GM23248 (cell line): Measurements from ENCODE around the gene PAK6. TPM values are rescaled to one million over a fixed set of nuclear protein-coding genes. Genes with fewer than 3 reads are reported as not detected.

Source experiments
- DNase-seq: peaks from one replicate; pipeline ENCODE4 v3.0.0-alpha.2; 2015
- H2AFZ ChIP-seq: fragments of 200-600 bp; sonication (generic); 2 replicates; pipeline ENCODE4 v1.6.1; 2016; ENCODE audit warnings: antibody characterized with exemption
- H3F3A ChIP-seq: fragments of 200-600 bp; sonication (generic); 2 replicates; pipeline ENCODE4 v1.6.1; 2016; ENCODE audit warnings: mild to moderate bottlenecking, antibody characterized with exemption, mixed run types; ENCODE audit not compliant: insufficient read depth
- H3K27ac ChIP-seq: fragments of 200-600 bp; sonication (generic); 2 replicates; pipeline ENCODE4 v1.5.1; 2016; ENCODE audit warnings: mild to moderate bottlenecking
- H3K27me3 ChIP-seq: fragments of 200-600 bp; sonication (generic); replicated peaks from 2 replicates; pipeline ENCODE4 v1.6.1; 2016; ENCODE audit warnings: mild to moderate bottlenecking; ENCODE audit not compliant: insufficient read depth
- H3K36me3 ChIP-seq: fragments of 200-600 bp; sonication (generic); 2 replicates; pipeline ENCODE4 v1.6.1; 2016; ENCODE audit warnings: low read depth, mild to moderate bottlenecking
- H3K4me1 ChIP-seq: fragments of 200-600 bp; sonication (generic); 2 replicates; pipeline ENCODE4 v1.6.1; 2016; ENCODE audit warnings: mild to moderate bottlenecking; ENCODE audit not compliant: insufficient read depth
- H3K4me2 ChIP-seq: fragments of 200-600 bp; sonication (generic); one replicate; pipeline ENCODE4 v1.6.1; 2016; ENCODE audit warnings: mild to moderate bottlenecking; ENCODE audit not compliant: unreplicated experiment
- H3K4me3 ChIP-seq: fragments of 200-600 bp; sonication (generic); 2 replicates; pipeline ENCODE4 v1.5.1; 2016; ENCODE audit warnings: mild to moderate bottlenecking
- H3K79me2 ChIP-seq: fragments of 200-600 bp; sonication (generic); 2 replicates; pipeline ENCODE4 v1.6.1; 2016; ENCODE audit warnings: mild to moderate bottlenecking; ENCODE audit not compliant: insufficient read depth
- H3K9ac ChIP-seq: fragments of 200-600 bp; sonication (generic); 2 replicates; pipeline ENCODE4 v1.6.1; 2016; ENCODE audit warnings: mild to moderate bottlenecking
- H3K9me2 ChIP-seq: fragments of 200-600 bp; sonication (generic); 2 replicates; pipeline ENCODE4 v1.6.1; 2016; ENCODE audit warnings: mixed run types, mild to moderate bottlenecking, moderate library complexity; ENCODE audit not compliant: insufficient read depth
- H3K9me3 ChIP-seq: fragments of 200-600 bp; sonication (generic); one replicate; pipeline ENCODE4 v1.6.1; 2017; ENCODE audit warnings: low read depth
- H4K20me1 ChIP-seq: fragments of 200-600 bp; sonication (generic); 2 replicates; pipeline ENCODE4 v1.6.0; 2016; ENCODE audit not compliant: insufficient read depth
- EZH2 ChIP-seq: fragments of 200-600 bp; sonication (generic); IDR thresholded peaks from 2 replicates; pipeline ENCODE4 v1.6.1; 2018; ENCODE audit warnings: antibody characterized with exemption, mild to moderate bottlenecking; ENCODE audit not compliant: insufficient read depth, poor library complexity, severe bottlenecking
- EZH2phosphoT487 ChIP-seq: fragments of 200-600 bp; sonication (generic); IDR thresholded peaks from 2 replicates; pipeline ENCODE4 v1.6.1; 2018; ENCODE audit warnings: antibody characterized with exemption, moderate library complexity, mild to moderate bottlenecking, low read depth; ENCODE audit not compliant: insufficient read depth
- WGBS, 2 experiments: methylation state at CpG; one replicate each; pipeline ENCODE4 v1.1.6; 2015 to 2017; ENCODE audit warnings: low lambda C conversion rate in 2 of 2, low coverage in 1 of 2; ENCODE audit errors: missing lambda C conversion rate in 2 of 2; 5-methylcytosine and 5-hydroxymethylcytosine counted together
- in situ Hi-C: fragments of 300-500 bp; cut with MboI; formaldehyde crosslinking; loops from 2 replicates; pipeline ENCODE4 v1.15.0; 2020
- polyA plus RNA-seq: library from polyadenylated mRNA; unstranded; fragments of >200 nt; fragmentation: Nextera tagmentation; extraction: Ambion mirVana; gene quantifications from 2 replicates; pipeline ENCODE4 v1.2.1, GENCODE V29; 2016
- total RNA-seq: library from RNA; depleted of rRNA; stranded (reverse); fragments of >200 nt; shearing (Covaris generic); gene quantifications from 2 replicates; pipeline ENCODE4 v1.2.3, GENCODE V29; 2014

Gene PAK6
- total and polyA plus RNA-seq, 2 experiments from 2014 or later: not detected

- Histone ChIP-seq H3K9ac (no peak overlapping the region), H3K27ac (no peak overlapping the region), H2AFZ (no peak overlapping the region), H3K79me2 (no peaks in the 10 kb centered on the region), H3K4me1 (no peaks in the 10 kb centered on the region), H3K36me3 (no peaks in the 10 kb centered on the region), H3K27me3 (peaks cover 33% of the 10 kb centered on the region), H3K9me3 (no peaks in the 10 kb centered on the region), H3K4me2 (no peak overlapping the region), H4K20me1 (no peaks in the 10 kb centered on the region), H3K9me2 (no peaks in the 10 kb centered on the region), H3K4me3 (no peak overlapping the region), H3F3A (no peaks in the 10 kb centered on the region)
- peak; percentile 19 for DNase-seq
- TF ChIP-seq EZH2 (no peak), EZH2phosphoT487 (no peak)
- WGBS, 2 experiments: 88 to 90% methylated on average over 15 to 17 of the region's 17 CpGs
- in situ Hi-C loops: no loop called here
Observed at GRCh38 chr15:40256638-40257235, 17.9 kb downstream of the PAK6 start.

- in situ Hi-C loops: no loop called here
- Histone ChIP-seq H3K27ac (no peak overlapping the region), H3K36me3 (no peaks in the 10 kb centered on the region), H4K20me1 (no peaks in the 10 kb centered on the region), H3K4me1 (no peaks in the 10 kb centered on the region), H3K4me2 (no peak overlapping the region), H3K27me3 (peaks cover 23% of the 10 kb centered on the region), H2AFZ (no peak overlapping the region), H3K4me3 (no peak overlapping the region), H3K9me2 (no peaks in the 10 kb centered on the region), H3F3A (0 out of 2 replicates have a peak, but pooled peaks cover 6% of the 10 kb centered on the region), H3K79me2 (no peaks in the 10 kb centered on the region), H3K9ac (no peak overlapping the region), H3K9me3 (no peaks in the 10 kb centered on the region)
- no peak for DNase-seq
- no peak for TF ChIP-seq EZH2
- TF ChIP-seq EZH2phosphoT487: no peak
- WGBS, 2 experiments: 80 to 81% methylated on average over 9 of the region's 9 CpGs
Observed at GRCh38 chr15:40257656-40258450, 19.0 kb downstream of the PAK6 start.

GRCh38 chr15:40258544-40258943 is 19.7 kb downstream of the PAK6 start:
- Histone ChIP-seq H3K9ac (no peak overlapping the region), H3K4me2 (no peak overlapping the region), H3K4me1 (peaks cover 3% of the 10 kb centered on the region), H3K79me2 (no peaks in the 10 kb centered on the region), H3K4me3 (no peak overlapping the region), H3K27me3 (peaks cover 16% of the 10 kb centered on the region), H2AFZ (no peak overlapping the region), H3K9me2 (no peaks in the 10 kb centered on the region), H3K9me3 (no peaks in the 10 kb centered on the region), H3F3A (0 out of 2 replicates have a peak, but pooled peaks cover 7% of the 10 kb centered on the region), H3K27ac (no peak overlapping the region), H3K36me3 (no peaks in the 10 kb centered on the region), H4K20me1 (no peaks in the 10 kb centered on the region)
- in situ Hi-C loops: no loop called here
- DNase-seq: no peak
- WGBS, 2 experiments: 62 to 65% methylated on average over 8 of the region's 8 CpGs
- no peak for TF ChIP-seq EZH2phosphoT487

GRCh38 chr15:40259021-40259420 is 20.2 kb downstream of the PAK6 start:
- H3K79me2 ChIP-seq: no peaks in the 10 kb centered on the region
- H3F3A ChIP-seq: 0 out of 2 replicates have a peak, but pooled peaks cover 7% of the 10 kb centered on the region
- H3K9me2 ChIP-seq: no peaks in the 10 kb centered on the region
- H3K9me3 ChIP-seq: no peaks in the 10 kb centered on the region
- WGBS, 2 experiments: 57 to 73% methylated on average over 7 of the region's 7 CpGs
- H3K4me2 ChIP-seq: no peak overlapping the region
- in situ Hi-C loops: no loop called here
- no peak for TF ChIP-seq EZH2
- no peak for TF ChIP-seq EZH2phosphoT487
- no peaks in the 10 kb centered on the region for H4K20me1 ChIP-seq
- no peak overlapping the region for H3K27ac ChIP-seq
- H3K27me3 ChIP-seq: peaks cover 11% of the 10 kb centered on the region; the same call in 1 of the 2 replicates
- H3K9ac ChIP-seq: no peak overlapping the region
- H3K4me1 ChIP-seq: peaks cover 3% of the 10 kb centered on the region
- no peaks in the 10 kb centered on the region for H3K36me3 ChIP-seq
- no peak overlapping the region for H2AFZ ChIP-seq
- H3K4me3 ChIP-seq: no peak overlapping the region
- DNase-seq: no peak
